ENCODE measurements around the gene TMX2.
"Not testable (repeated sequence)": the region's sequence is repeated elsewhere in the genome, so short reads cannot be mapped to it uniquely, and the experiment has no call there.

TMX2 gene

DNA sequence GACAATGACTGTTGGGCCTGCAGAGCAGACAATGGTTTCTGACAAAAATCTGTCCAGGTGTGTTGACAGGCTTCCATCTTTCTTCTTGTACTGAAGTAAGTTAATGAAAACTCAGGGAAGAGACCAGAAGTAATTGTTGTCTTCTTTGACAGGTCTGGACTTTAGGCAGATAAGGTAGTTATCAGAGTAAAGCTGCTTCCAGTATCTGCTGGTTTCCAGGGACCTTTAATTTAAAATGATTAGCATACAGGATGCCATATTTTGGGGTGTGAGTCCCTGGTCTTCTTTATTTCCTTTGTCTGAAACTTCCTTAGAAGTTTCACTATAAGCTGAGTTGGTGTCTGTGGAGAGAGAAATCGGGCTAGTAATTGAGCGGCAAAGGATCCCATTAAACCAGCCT, 1.4 kb downstream of the TMX2 start:
- no peak for DNase-seq (ENCODE audit: low read depth, low spot score)

DNA sequence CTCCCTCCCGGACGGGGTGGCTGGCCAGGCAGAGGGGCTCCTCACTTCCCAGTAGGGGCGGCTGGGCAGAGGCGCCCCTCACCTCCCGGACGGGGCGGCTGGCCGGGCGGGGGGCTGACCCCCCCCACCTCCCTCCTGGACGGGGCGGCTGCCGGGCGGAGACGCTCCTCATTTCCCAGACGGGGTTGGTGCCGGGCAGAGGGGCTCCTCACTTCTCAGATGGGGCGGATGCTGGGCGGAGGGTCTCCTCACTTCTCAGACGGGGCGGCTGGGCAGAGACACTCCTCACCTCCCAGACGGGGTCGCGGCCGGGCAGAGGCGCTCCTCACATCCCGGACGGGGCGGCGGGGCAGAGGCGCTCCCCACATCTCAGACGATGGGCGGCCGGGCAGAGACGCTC, 4.3 kb downstream of the TMX2 start:
- DNase-seq (ENCODE audit: low read depth, low spot score) = not testable (repeated sequence)

DNA sequence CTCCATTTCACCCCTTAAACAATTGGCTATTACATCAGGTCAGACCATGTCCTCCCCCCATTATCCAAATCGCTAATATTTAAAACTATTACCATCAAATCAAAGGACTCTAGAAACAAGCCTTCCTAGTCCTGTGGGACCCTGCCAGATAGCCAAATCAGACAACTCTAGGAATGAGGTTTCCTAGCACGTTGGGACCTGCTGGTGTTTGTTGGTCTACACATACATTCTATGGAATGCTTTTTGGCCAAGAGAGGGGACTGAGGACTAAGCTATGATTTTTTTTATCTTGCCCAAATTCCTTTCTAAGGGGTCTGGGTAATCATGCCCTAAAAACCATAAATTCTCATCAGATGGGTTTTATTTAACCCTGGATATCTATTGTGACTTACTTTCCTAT, 14.8 kb downstream of the TMX2 start:
- no peak for DNase-seq (ENCODE audit: low read depth, low spot score)

DNA sequence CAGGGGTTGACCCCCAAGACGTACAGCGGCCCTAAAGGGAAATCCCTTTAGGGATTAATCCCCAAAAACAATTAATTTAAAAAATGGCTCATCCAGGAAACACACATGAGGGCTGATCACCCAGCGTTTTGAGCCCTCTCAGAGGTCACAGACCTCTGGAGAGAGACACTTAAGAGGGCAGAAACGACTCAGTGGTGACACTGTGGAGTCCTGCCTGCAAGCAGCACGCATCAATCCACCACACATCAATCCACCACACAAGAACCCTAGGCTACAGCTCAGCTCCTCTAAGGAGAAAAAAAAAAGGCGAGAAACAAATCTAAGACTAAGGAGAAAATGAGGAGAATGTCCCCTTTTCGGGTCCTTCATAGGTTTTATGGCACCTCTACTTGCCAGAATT, 16.4 kb downstream of the TMX2 start:
- no peak for DNase-seq (ENCODE audit: low read depth, low spot score)

DNA sequence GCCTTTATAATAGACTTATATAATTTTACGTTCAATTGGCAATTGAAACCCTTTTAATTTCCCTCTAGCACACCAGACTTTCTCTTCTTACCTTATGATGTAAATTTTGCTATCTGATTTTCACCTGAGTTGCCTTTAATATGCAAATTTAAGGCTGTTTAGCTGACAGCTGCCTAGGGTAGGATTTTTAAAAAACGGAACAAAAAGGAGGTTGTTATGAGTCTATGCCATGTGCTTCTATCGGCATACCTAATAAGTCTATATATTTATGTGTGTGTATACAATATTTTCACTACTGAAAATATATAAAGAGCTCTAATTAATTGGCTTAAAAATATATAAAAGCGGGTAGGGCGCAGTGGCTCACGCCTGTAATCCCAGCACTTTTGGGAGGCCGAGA, 17.1 kb downstream of the TMX2 start:
- DNase-seq (ENCODE audit: low read depth, low spot score) = no peak

DNA sequence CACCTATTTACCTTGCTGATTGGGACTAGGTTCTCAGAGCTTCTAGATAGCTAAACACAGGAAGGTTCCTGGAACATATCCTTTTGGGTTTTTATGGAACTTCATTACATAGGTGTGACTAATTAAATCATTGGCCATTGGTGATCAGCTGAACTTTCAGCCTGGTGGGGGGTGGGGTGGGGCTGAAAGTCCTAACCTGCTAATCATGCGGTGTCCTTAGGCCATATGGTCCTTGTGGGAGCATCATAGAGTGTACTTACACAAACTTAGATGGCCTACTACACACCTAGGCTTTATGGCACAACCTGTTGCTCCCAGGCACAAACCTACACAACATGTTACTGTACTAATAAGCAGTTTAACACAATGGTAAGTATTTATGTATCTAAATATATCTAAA, 20.3 kb downstream of the TMX2 start:
- no peak for DNase-seq (ENCODE audit: low read depth, low spot score)

DNA sequence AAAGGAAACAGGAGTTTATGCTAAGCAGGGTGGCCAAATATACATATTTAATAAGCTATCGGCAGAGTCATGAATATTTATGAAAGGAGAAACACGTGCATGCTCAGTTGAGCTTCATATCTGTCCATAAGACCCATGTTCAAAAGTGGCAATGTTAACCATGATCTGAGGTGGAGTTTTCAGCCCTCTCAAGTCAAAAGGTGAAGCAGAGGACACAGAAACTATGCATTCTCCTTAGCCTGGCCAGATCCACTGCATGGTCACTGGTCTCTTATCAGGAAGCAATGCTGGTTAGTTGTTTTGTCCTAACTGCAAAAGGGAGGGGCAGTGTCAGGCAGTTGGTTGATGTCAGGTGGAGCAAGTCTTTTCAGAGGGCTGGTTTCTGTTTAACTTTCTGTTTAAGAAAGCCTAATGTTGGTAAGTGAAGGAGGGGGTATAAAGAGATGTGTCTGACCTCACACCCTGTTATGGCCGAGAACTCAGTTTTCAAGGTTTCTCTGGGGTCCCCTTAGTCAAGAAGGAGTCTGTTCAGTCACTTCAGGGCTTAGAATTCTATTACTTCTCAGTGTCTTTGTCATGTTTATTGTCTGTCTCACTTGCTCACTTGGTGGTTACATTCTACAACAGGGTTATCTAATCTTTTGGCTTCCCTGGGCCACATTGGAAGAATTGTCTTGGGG, 23.4 kb downstream of the TMX2 start:
- DNase-seq (ENCODE audit: low read depth, low spot score) = no peak

DNA sequence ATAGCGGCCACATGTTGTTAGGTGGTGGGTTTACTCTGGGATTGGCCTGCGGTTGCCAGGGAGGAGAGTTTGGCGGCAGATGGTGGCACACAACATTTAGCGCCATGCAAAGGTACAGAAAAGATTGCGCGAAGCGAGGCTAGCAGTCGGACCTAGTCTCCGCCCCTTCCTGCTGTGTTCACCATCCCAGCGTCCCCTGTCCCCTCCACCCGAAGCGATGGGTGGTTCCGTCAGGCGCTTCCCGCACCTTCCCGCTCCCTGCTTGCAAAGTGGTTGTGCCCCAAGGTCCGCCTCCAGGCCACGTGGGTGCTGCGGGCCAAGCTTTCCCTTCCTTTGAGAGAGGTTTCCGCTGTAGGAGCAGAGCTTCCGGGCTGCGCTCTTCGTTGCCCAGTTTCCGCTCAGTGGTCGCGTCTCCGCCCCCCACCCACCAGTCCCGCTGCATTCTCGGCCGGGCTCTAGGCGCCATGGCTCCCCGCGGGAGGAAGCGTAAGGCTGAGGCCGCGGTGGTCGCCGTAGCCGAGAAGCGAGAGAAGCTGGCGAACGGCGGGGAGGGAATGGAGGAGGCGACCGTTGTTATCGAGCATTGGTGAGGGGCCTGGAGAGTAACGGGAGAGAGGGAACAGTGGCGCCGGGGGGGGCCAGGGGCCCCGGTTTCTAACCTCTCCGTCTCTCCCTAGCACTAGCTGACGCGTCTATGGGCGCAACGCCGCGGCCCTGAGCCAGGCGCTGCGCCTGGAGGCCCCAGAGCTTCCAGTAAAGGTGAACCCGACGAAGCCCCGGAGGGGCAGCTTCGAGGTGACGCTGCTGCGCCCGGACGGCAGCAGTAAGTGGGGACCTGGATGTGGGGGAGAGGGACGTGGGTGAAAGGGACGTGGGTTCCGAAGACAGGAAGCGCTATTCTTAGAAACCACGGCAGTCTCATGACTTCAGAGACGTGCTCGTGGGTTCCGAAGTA, 29.0 kb downstream of the TMX2 start, which contains the start of gene SELENOH:
Gene SELENOH, plus strand, starts transcription at position 360 of the 955 bp plus-strand sequence. Its CDS starts 105 bp downstream, at position 465.
- peak; percentile 99 for DNase-seq (ENCODE audit: low read depth, low spot score)

DNA sequence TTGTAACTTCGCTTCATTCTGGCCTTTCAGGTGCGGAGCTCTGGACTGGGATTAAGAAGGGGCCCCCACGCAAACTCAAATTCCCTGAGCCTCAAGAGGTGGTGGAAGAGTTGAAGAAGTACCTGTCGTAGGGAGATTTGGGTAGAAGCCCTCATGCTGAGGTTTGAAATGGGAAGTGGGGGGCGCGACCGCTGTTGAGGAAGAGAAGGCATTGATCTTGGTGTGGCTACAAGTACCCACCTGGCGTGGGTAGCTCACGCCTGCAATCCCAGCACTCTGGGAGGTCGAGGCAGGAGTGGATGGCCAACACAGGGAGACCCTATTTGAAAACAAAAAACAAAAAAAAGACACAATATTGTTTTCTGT, 29.7 kb downstream of the TMX2 start:
- no peak for DNase-seq (ENCODE audit: low read depth, low spot score)

DNA sequence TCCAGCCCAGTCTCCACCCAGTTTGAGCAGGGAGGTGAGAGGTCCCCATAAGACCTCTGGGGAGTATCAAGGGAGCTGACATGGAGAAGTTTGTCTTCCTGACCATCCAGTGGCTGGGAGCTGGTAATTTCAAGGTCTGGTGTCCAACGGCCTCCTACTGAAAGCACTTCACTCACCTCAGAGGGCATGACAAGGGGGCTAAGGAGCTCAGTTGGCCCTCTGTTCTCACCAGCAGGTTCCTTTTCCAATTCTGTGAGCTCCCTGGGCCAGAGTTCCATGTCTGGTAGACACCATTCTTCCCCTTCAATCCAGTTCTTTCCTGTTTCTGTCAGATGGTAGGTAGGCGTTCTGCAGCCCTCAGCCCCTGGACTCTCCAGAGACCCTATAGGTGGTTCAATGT, 32.0 kb downstream of the TMX2 start:
- DNase-seq (ENCODE audit: low read depth, low spot score) = no peak

DNA sequence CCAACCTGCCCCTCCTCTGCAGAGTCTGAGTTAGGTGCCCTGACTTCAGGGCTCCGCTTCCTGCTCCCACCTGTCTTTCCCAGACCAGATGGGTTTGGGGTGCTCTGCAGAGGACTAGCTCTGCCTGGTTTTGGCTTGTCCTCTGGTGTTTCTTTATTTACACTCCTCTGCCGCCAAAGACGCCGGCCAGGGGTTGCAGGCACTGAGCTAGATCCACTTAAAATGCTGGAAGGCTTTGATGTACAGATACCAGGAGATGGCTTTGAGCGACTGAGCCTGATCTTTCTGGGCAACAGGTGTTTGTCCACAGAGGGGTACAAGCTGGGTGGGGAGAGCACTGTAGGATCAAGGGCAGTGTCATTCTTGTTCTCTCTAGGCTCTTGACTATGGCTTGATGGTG, 32.8 kb downstream of the TMX2 start:
- no peak for DNase-seq (ENCODE audit: low read depth, low spot score)

DNA sequence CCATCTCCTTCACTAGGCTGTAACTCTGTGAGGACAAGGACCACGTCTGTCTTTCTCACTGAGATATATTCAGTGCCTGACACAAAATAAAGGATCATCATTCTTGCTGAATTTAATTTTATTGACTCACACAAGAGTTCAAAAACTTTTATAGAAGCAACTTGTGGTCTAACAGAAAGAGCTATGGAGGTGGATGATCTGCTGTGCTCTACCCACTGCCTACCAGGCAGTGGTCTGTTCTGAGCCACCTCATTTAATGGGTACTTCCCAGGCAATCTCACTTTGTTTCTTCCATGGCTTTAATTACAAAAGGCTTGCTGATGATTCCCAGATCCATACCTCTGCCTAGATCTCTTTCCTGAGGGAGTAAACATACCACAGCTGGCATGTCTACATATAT, 34.5 kb downstream of the TMX2 start:
- no peak for DNase-seq (ENCODE audit: low read depth, low spot score)

DNA sequence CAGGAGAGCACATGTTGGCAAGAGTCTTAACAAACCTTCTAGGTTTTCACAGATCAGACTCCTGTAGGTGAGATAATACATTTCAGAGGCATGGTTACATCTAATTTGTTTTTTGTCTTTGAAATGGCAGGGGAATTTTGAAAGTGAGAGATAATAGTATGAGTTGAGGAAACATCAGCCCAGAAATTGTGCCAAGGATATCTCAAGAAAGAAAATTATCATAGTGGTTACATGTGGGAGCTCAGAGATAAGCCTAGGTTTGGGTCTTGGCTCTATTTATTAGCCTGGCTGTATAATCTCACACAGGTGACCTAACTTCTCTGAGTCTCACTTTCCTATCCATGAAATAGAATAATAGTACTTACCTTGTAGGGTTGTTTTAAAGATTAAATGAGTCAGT, 38.8 kb downstream of the TMX2 start:
- DNase-seq (ENCODE audit: low read depth, low spot score) = no peak

DNA sequence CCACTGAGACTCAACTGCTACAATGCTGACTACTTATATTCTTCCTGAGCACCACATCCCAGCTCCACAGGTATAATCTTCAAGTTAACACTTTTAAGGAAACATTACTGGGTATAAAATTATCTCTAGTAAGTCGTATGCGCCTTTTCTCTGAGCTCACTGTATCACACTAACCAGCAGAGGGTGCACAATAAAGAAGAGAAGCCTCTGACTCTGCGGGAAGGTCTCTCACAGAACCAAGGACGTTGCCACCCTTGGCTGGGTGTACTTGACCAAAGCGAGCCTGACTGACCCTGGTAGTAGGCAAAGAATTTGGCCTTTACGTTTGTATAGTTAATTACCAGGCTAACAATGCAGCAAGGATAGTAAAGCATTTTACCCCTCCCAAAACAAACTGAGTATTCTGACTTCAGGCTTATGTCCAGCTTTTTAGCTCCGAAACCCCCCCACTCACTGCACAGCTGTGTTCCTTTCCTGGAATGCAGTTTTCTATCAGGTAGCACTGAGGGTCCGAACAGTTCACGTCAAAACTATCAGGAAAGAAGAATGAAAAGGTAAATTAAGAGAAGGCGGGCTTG, 39.4 kb downstream of the TMX2 start, which contains the start of gene BTBD18:
Gene BTBD18, minus strand, starts transcription at position 144 of the 578 bp plus-strand sequence. CDS start 631 bp downstream, outside the sequence.
- peak; percentile 69 for DNase-seq (ENCODE audit: low read depth, low spot score)

DNA sequence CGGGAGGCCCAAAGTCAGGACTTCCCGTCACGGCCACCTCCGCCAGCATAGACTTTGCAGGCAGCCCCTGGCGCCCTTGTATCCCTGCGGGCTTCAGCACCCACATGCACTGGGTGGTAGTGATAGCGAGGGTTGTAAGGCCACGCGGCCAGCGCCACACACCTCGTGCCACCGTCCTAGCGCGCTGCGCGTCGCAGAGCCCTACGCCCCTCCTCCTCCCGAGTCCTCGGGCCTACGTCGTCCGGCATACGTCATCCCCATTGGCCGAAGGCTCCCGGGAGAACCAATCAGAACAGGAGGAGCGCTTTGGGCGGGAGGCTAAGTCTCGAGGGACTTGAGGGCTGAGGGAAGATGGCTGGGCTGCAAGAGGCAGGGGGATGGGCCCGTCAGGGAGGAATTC, 40.6 kb downstream of the TMX2 start:
- DNase-seq (ENCODE audit: low read depth, low spot score) = no peak

DNA sequence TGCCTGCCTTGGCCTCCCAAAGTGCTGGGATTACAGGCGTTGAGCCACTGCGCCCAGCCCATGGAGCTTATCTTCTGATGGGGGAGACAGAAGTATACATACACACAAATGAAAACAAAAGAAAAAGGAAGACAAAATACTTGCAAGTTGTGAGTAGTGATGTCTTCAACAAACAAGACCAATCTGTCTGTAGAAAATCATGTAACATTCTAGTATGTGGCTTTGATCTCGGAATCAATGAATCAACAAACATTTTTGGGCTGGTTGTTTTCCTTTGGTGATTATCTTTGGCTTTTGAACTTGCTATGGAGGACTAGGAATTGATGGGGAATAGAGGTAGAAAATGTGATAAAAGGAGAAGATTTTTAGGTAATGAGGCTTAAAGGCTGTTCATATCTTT, 45.8 kb downstream of the TMX2 start:
- no peak for DNase-seq (ENCODE audit: low read depth, low spot score)

DNA sequence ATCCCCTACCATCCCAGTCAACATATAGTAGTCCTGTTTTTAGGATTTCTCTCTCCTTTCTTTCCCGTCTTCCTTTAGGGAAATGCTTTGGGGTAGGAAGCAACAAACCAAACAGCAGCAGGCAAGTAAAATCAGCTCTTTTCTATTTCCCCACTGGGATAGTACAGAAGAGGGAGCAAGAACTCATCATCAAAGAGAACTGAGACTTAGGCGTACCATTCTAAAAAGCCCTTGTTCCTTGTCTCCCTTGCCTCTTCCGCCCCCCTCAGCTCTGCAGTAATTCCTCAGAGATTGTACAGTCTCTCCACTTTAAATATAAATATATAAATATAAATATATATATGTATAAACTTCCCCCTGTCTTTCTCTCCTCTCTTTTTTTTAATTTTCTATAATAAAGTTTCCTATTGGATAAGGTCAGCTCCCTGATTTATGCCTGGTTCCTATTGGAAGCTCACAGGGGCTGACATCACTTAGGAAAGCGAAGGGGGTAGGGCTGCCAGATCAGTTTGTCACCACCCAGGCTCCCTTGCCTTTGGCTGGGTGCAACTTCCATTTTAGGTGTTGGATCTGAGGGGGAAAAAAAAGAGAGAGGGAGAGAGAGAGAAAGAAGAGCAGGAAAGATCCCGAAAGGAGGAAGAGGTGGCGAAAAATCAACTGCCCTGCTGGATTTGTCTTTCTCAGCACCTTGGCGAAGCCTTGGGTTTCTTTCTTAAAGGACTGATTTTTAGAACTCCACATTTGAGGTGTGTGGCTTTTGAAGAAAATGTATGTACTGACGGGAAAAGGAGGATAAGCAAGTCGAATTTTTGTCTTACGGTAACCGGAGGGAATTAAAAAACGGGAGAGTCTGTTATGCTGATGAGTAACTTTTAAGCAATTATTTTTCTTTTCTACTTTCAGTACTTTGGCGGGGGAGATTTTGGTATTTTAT, 49.2 kb downstream of the TMX2 start, which contains the start of gene CTNND1:
Gene CTNND1, plus strand, starts transcription at position 502 of the 934 bp plus-strand sequence. CDS start 29,677 bp downstream, outside the sequence.
- peak; percentile 98 for DNase-seq (ENCODE audit: low read depth, low spot score)

DNA sequence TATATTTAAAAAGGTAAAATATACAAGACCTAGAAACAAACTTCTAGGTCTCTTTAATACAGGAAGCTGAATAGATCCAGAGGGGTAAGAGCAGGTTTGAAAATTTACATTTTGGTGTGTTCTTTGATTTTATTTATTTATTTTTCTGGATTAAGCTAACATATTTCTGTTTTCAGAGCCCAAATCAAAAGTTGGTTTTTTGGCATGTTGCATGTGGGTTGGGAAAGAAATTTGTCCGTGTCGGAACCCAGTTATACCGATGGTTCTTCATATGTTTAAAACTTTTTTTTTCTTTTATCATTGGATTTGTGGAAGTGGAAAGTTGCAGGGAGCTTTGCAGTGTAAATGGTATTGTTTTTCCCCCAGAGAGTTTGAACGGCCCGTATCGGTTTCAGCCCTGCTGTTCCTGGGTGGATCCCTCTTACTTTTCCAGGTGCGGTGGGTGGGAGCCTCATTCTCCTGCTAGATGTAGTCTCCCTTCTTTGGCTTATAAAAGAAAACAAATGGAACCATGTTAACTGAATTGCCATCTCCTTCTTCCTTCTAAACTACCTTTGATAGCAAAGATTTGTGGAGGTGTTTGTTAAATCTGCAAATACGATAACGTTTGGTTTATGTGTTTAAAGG, 50.0 kb downstream of the TMX2 start:
- no peak for DNase-seq (ENCODE audit: low read depth, low spot score)

DNA sequence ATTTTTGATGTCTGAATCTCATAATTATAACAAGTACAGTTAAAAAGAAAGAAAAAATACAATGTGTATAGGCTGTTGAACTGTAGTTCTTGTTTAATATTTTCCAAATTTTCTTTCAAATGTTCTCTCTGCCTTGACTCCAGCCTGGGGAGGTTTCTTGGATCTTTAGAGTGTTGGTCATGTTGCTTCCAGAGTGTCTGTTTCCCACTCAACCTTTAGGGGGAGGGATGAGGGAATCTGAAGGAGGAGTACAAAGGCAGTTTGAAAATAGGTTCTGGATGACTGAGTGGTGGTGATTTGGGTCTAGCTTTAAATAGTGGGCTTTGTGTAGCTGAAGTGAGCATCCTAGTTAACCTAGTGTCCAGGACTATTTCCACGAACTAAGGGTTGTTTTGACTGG, 51.2 kb downstream of the TMX2 start:
- DNase-seq (ENCODE audit: low read depth, low spot score) = peak; percentile 67

DNA sequence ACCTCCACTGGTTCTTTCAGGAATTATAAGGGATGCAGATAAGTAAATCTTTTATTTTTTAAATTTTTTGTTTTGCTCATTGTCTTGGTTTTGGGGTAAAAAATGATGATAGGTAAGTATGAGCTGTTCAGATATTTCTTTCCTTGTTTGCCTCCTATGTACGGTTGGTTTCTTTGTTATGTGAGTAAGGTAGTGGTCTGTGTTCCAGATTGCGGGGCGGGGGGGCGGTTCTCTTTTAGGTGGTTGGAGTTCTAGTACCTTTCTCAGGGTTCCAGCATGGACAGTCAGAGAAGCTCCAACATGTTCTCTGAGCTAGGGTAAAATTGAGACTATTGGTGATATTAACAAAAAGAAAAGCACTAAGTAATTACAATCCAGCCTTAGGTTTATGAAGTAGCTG, 51.6 kb downstream of the TMX2 start:
- DNase-seq (ENCODE audit: low read depth, low spot score) = no peak

DNA sequence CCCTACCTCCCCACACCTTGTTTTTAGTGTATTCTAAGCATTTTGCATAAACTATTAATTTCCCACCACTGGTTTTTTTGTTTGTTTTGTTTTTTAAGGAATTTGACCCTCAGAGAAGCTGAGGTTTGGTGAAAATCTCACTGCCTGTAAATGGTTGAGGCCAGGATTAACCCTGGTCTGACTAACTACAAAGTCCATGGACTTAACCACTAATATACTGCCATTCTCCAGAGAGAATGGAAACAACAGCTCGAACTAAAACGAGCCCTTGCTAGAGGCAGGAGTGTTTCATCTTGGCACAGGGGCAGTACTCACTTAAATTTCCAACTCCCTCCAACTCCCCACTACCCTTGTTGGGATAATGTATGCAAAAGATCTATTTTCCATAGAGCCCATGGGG, 52.2 kb downstream of the TMX2 start:
- DNase-seq (ENCODE audit: low read depth, low spot score) = peak; percentile 70

Measured in astrocyte of the hippocampus (primary cell).